ENCODE results near the gene PPP6R1. TPM values are rescaled to one million over a fixed set of nuclear protein-coding genes. Genes with fewer than 3 reads are reported as not detected.

Gene PPP6R1
- total and polyA plus RNA-seq, 10 donors: 49.2 to 150 (median 129) TPM

DNA sequence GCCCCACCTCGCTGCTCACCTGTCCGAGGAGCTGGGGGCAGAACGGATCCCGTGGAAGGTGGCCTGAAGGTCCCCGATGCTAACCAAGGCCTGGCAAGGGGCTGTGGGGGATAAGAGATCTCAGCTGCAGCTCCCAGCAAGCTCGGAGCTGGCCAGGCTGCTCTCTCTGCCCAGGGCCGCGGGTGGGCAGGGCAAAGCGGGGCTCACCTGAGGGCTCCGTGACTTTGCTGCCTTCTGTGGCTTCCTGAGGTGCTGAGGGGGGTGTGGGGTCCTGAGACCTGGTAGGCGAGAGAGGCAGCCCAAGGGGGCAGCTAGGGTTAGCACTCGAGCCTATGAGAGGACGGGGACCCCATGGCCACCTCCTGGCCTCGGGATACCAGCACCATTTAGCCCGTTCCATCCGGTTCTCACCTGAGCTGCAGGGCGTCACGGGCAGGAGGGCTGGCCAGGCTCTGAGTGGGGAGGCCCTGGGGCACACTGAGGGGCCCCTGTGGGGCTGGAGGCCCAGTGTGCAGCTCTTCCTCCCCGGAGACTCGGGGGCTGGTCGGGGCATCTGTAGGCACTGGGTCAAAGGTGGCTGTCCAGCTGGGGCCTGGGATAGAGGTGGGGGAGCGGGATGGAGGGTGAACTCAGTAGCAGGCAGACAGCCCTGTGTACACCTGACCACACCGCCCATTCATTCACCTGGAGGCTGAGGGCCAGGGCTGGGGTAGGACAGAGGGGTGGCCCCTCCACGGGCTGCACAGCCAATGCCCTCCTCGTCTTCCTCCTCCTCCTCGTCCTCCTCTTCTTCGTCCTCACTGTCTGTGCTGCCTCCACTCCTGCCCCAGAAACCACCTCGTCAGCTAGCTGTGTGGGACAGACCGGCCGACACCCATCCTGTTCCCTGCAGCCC is 27.2 kb downstream of the PPP6R1 start:
- H3K4me1 ChIP-seq: peaks cover 0 to 32% (median 15%) of the 10 kb centered on the region in 6 donors
- H3K36me3 ChIP-seq: peaks cover 5 to 100% (median 93%) of the 10 kb centered on the region in 6 donors
- H3K9me3 ChIP-seq: no peaks in the 10 kb centered on the region
- H3K27me3 ChIP-seq (replicated peaks in 1 of 7): no peaks in the 10 kb centered on the region
- H3K4me3 ChIP-seq: no peak overlapping the region
- intact Hi-C loops (cut with DNase I; ENCODE audit: low total_unique reads): no loop called here
- TF ChIP-seq POLR2AphosphoS5 (IDR thresholded peaks at IDR 0.05) (peak in 1 of 3 donors; percentile 79), POLR2A (IDR thresholded peaks at IDR 0.05) (no peak)
- 86 to 89% (median 87%) methylated on average over 20 to 30 of the region's 30 CpGs for WGBS, 5 donors
- H3K27ac ChIP-seq: peak overlapping the region in 7 of 8 donors; percentile 4 to 61 (median 34)
- no peak for DNase-seq

DNA sequence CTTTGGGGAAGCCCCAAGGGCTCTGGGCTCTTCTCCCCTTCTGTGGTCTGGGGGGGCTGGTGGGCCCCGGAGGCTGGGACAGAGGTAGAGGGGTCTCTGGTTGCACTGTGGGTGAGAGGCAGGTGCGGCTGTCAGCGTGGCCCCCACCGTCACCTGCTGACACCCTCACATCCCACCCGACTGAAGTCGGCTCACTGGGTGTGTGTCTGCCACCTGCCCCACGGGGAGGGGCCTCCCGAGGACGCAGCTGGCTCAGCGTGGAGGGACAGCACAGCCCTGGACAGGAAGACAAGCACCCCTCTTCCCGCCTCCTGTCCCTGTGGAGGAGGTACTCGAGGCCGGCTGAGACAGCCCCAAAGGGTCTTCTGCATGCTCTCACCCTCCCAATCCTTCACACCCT is 28.0 kb downstream of the PPP6R1 start:
- TF ChIP-seq POLR2A (IDR thresholded peaks at IDR 0.05): no peak
- no peak for TF ChIP-seq CTCF (IDR thresholded peaks at IDR 0.05 in 8 of 11, conservative IDR thresholded peaks at IDR 0.05 in 3 of 11)
- no peak for TF ChIP-seq POLR2AphosphoS5 (IDR thresholded peaks at IDR 0.05)
- Histone ChIP-seq H3K4me3 (no peak overlapping the region), H3K36me3 (peaks cover 5 to 100% (median 89%) of the 10 kb centered on the region in 6 donors), H3K27ac (peak overlapping the region in 3 of 8 donors; percentile 34 to 57 (median 36)), H3K27me3 (replicated peaks in 1 of 7) (no peaks in the 10 kb centered on the region), H3K4me1 (peaks cover 0 to 32% (median 15%) of the 10 kb centered on the region in 6 donors), H3K9me3 (no peaks in the 10 kb centered on the region)
- intact Hi-C loops (cut with DNase I; ENCODE audit: low total_unique reads): no loop called here
- no peak for DNase-seq
- WGBS, 5 donors: 78 to 96% (median 83%) methylated on average over 8 to 13 of the region's 13 CpGs

- Histone ChIP-seq H3K4me3 (no peak overlapping the region), H3K9me3 (no peaks in the 10 kb centered on the region), H3K4me1 (peaks cover 0 to 32% (median 15%) of the 10 kb centered on the region in 6 donors), H3K36me3 (peaks cover 5 to 98% (median 87%) of the 10 kb centered on the region in 6 donors), H3K27ac (peak overlapping the region in 1 of 8 donors; percentile 36), H3K27me3 (replicated peaks in 1 of 7) (no peaks in the 10 kb centered on the region)
- 79 to 91% (median 87%) methylated on average over 10 to 13 of the region's 13 CpGs for WGBS, 5 donors
- TF ChIP-seq POLR2A (IDR thresholded peaks at IDR 0.05) (no peak), CTCF (IDR thresholded peaks at IDR 0.05 in 8 of 11, conservative IDR thresholded peaks at IDR 0.05 in 3 of 11) (no peak), POLR2AphosphoS5 (IDR thresholded peaks at IDR 0.05) (no peak)
- intact Hi-C loops (cut with DNase I; ENCODE audit: low total_unique reads): no loop called here
- DNase-seq: no peak
These were observed 28.5 kb downstream of the PPP6R1 start for GRCh38 chr19:55230329-55230728.

DNA sequence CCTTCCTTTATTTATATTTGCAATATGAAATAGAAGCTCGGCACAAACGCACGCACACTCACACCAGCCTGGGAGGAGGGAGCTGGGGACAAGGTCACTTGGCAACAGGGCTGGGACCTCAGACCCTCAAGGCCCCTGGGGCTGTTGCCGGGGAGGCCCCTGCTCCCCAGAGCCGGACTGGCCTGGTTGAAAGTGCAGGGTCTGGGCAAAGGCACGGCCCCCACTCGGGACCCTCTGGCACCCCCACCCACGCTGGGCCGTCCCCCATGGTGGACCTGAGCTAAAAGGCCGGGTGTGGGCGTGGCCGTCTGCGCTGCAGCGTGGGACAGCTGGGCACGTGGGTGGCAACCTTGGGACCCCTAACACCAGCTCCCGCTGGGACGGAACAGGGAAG is 29.0 kb downstream of the PPP6R1 start:
- no peaks in the 10 kb centered on the region for H3K27me3 ChIP-seq (replicated peaks in 1 of 7)
- peaks cover 0 to 32% (median 15%) of the 10 kb centered on the region in 6 donors for H3K4me1 ChIP-seq
- 71 to 87% (median 80%) methylated on average over 5 to 17 of the region's 17 CpGs for WGBS, 5 donors
- peak overlapping the region in 1 of 8 donors; percentile 36 for H3K27ac ChIP-seq
- TF ChIP-seq POLR2A (IDR thresholded peaks at IDR 0.05) (no peak), CTCF (IDR thresholded peaks at IDR 0.05 in 8 of 11, conservative IDR thresholded peaks at IDR 0.05 in 3 of 11) (no peak), POLR2AphosphoS5 (IDR thresholded peaks at IDR 0.05) (no peak)
- DNase-seq: no peak
- peaks cover 5 to 93% (median 83%) of the 10 kb centered on the region in 6 donors for H3K36me3 ChIP-seq
- no peaks in the 10 kb centered on the region for H3K9me3 ChIP-seq
- H3K4me3 ChIP-seq: no peak overlapping the region
- intact Hi-C loops (cut with DNase I; ENCODE audit: low total_unique reads): no loop called here

All from spleen (tissue), 11 donors.